GM10266 (cell line): ENCODE measurements around the gene LECT2.

Experiments
- DNase-seq: peaks from one replicate; pipeline ENCODE4 v3.0.0; 2012; ENCODE audit errors: extremely low spot score
- CTCF ChIP-seq: IDR thresholded peaks from 2 replicates; pipeline ENCODE4 v1.5.1; 2012; ENCODE audit warnings: mild to moderate bottlenecking, low read depth; ENCODE audit not compliant: control insufficient read depth, insufficient read depth; ENCODE audit errors: missing control alignments

The LECT2 gene

GRCh38 chr5:135944564-135944963 lies 10.2 kb downstream of the LECT2 start:
- no peak for DNase-seq
- no peak for TF ChIP-seq CTCF

GRCh38 chr5:135942202-135942771 lies 12.5 kb downstream of the LECT2 start:
- no peak for TF ChIP-seq CTCF
- DNase-seq, result no peak

- DNase-seq, result no peak
- TF ChIP-seq CTCF, result no peak
Observed at GRCh38 chr5:135941711-135942110, 13.1 kb downstream of the LECT2 start.

GRCh38 chr5:135937245-135937911 lies 17.4 kb downstream of the LECT2 start:
- DNase-seq, result no peak
- no peak for TF ChIP-seq CTCF

GRCh38 chr5:135934939-135935338 lies 19.8 kb downstream of the LECT2 start:
- DNase-seq, result no peak
- no peak for TF ChIP-seq CTCF

GRCh38 chr5:135930949-135931295 lies 23.9 kb downstream of the LECT2 start:
- TF ChIP-seq CTCF, result no peak
- no peak for DNase-seq
